ENCODE data around the gene TAF5L. TPM values are rescaled to one million over a fixed set of nuclear protein-coding genes. Genes with fewer than 3 reads are reported as not detected.

Gene TAF5L
- total and polyA plus RNA-seq, 4 donors: 7.7 to 24.3 (median 14.8) TPM

- no peaks in the 10 kb centered on the region for H3K4me1 ChIP-seq (ENCODE audit: control insufficient read depth in 5 of 5, insufficient read depth in 5 of 5, low read length in 5 of 5)
- no peaks in the 10 kb centered on the region for H3K27me3 ChIP-seq (ENCODE audit: control insufficient read depth in 3 of 3, insufficient read depth in 3 of 3, low read length in 2 of 3)
- no peak for ATAC-seq (ENCODE audit: insufficient read depth, low FRiP score)
- H3K9me3 ChIP-seq (ENCODE audit: control insufficient read depth in 4 of 4, insufficient read depth in 3 of 4, low read length in 3 of 4): no peaks in the 10 kb centered on the region
- WGBS, 2 donors: 80 to 91% methylated on average over 1 of the region's 1 CpG
- no peak for DNase-seq
- H3K36me3 ChIP-seq (ENCODE audit: control insufficient read depth in 4 of 4, insufficient read depth in 4 of 4, low read length in 4 of 4): peaks cover 5 to 40% (median 20%) of the 10 kb centered on the region in 4 donors
- H3K4me3 ChIP-seq: no peak overlapping the region
- no peak overlapping the region for H3K9ac ChIP-seq (ENCODE audit: insufficient read depth in 1 of 2, low read length in 2 of 2)
- H3K27ac ChIP-seq (ENCODE audit: low read depth in 1 of 2, low read length in 1 of 2): no peak overlapping the region
- TF ChIP-seq CTCF (IDR thresholded peaks at IDR 0.05; ENCODE audit: control extremely low read depth, extremely low read depth): no peak
Observed at GRCh38 chr1:229653420-229653819, 27.5 kb upstream of the TAF5L start.

GRCh38 chr1:229651546-229651945 is 25.6 kb upstream of the TAF5L start:
- TF ChIP-seq CTCF (IDR thresholded peaks at IDR 0.05; ENCODE audit: control extremely low read depth, extremely low read depth): no peak
- WGBS, 2 donors: 97 to 99% methylated on average over 3 of the region's 3 CpGs
- Histone ChIP-seq H3K36me3 (ENCODE audit: control insufficient read depth in 4 of 4, insufficient read depth in 4 of 4, low read length in 4 of 4) (peaks cover 18 to 44% (median 28%) of the 10 kb centered on the region in 4 donors), H3K27me3 (ENCODE audit: control insufficient read depth in 3 of 3, insufficient read depth in 3 of 3, low read length in 2 of 3) (no peaks in the 10 kb centered on the region), H3K4me3 (no peak overlapping the region), H3K9ac (ENCODE audit: insufficient read depth in 1 of 2, low read length in 2 of 2) (no peak overlapping the region), H3K27ac (ENCODE audit: low read depth in 1 of 2, low read length in 1 of 2) (no peak overlapping the region), H3K4me1 (ENCODE audit: control insufficient read depth in 5 of 5, insufficient read depth in 5 of 5, low read length in 5 of 5) (no peaks in the 10 kb centered on the region), H3K9me3 (ENCODE audit: control insufficient read depth in 4 of 4, insufficient read depth in 3 of 4, low read length in 3 of 4) (no peaks in the 10 kb centered on the region)
- DNase-seq (no peak), ATAC-seq (ENCODE audit: insufficient read depth, low FRiP score) (no peak)

GRCh38 chr1:229650045-229650444 is 24.1 kb upstream of the TAF5L start:
- Histone ChIP-seq H3K4me1 (ENCODE audit: control insufficient read depth in 5 of 5, insufficient read depth in 5 of 5, low read length in 5 of 5) (no peaks in the 10 kb centered on the region), H3K4me3 (no peak overlapping the region), H3K9ac (ENCODE audit: insufficient read depth in 1 of 2, low read length in 2 of 2) (no peak overlapping the region), H3K36me3 (ENCODE audit: control insufficient read depth in 4 of 4, insufficient read depth in 4 of 4, low read length in 4 of 4) (peaks cover 15 to 41% (median 30%) of the 10 kb centered on the region in 4 donors), H3K27me3 (ENCODE audit: control insufficient read depth in 3 of 3, insufficient read depth in 3 of 3, low read length in 2 of 3) (no peaks in the 10 kb centered on the region), H3K9me3 (ENCODE audit: control insufficient read depth in 4 of 4, insufficient read depth in 3 of 4, low read length in 3 of 4) (no peaks in the 10 kb centered on the region), H3K27ac (ENCODE audit: low read depth in 1 of 2, low read length in 1 of 2) (no peak overlapping the region)
- no peak for TF ChIP-seq CTCF (IDR thresholded peaks at IDR 0.05; ENCODE audit: control extremely low read depth, extremely low read depth)
- ATAC-seq (ENCODE audit: insufficient read depth, low FRiP score): no peak
- 95 to 98% methylated on average over 4 of the region's 4 CpGs for WGBS, 2 donors
- DNase-seq: no peak

- DNase-seq (no peak), ATAC-seq (ENCODE audit: insufficient read depth, low FRiP score) (no peak)
- H3K4me1 ChIP-seq (ENCODE audit: control insufficient read depth in 5 of 5, insufficient read depth in 5 of 5, low read length in 5 of 5): no peaks in the 10 kb centered on the region
- no peaks in the 10 kb centered on the region for H3K9me3 ChIP-seq (ENCODE audit: control insufficient read depth in 4 of 4, insufficient read depth in 3 of 4, low read length in 3 of 4)
- no peak overlapping the region for H3K27ac ChIP-seq (ENCODE audit: low read depth in 1 of 2, low read length in 1 of 2)
- H3K4me3 ChIP-seq: no peak overlapping the region
- no peaks in the 10 kb centered on the region for H3K27me3 ChIP-seq (ENCODE audit: control insufficient read depth in 3 of 3, insufficient read depth in 3 of 3, low read length in 2 of 3)
- H3K9ac ChIP-seq (ENCODE audit: insufficient read depth in 1 of 2, low read length in 2 of 2): no peak overlapping the region
- TF ChIP-seq CTCF (IDR thresholded peaks at IDR 0.05; ENCODE audit: control extremely low read depth, extremely low read depth): no peak
- peaks cover 17 to 42% (median 31%) of the 10 kb centered on the region in 4 donors for H3K36me3 ChIP-seq (ENCODE audit: control insufficient read depth in 4 of 4, insufficient read depth in 4 of 4, low read length in 4 of 4)
- WGBS, 2 donors: 97 to 98% methylated on average over 4 of the region's 4 CpGs
Observed at GRCh38 chr1:229648406-229648805, 22.5 kb upstream of the TAF5L start.
